Stimulated activated CD4-positive, alpha-beta T cell treated with anti-CD3 and anti-CD28 coated beads, TNF-alpha, amount 100 ng/mL, for 4 hours (primary cell): ENCODE data around the gene DLEU7.

Experiments used
- DNase-seq, 3 experiments: peaks; one replicate each; pipeline ENCODE4 v3.0.0-alpha.2; 2020; ENCODE audit warnings: low read depth in 3 of 3

The DLEU7 gene

GRCh38 chr13:50842990-50843256, 569 bp downstream of the DLEU7 start:
- DNase-seq = no peak

- DNase-seq = no peak
These were observed 1.1 kb downstream of the DLEU7 start for GRCh38 chr13:50842251-50842989.

- no peak for DNase-seq
These were observed 1.7 kb downstream of the DLEU7 start for GRCh38 chr13:50841786-50842185.

GRCh38 chr13:50840284-50840683, 3.2 kb downstream of the DLEU7 start:
- no peak for DNase-seq

GRCh38 chr13:50839828-50840227, 3.7 kb downstream of the DLEU7 start:
- DNase-seq = no peak

- DNase-seq = no peak
These were observed 4.8 kb downstream of the DLEU7 start for GRCh38 chr13:50838701-50839100.

GRCh38 chr13:50838031-50838430, 5.5 kb downstream of the DLEU7 start:
- no peak for DNase-seq

- DNase-seq = no peak
These were observed 12.0 kb downstream of the DLEU7 start for GRCh38 chr13:50831512-50831911.

GRCh38 chr13:50829896-50830295, 13.6 kb downstream of the DLEU7 start:
- DNase-seq = no peak

GRCh38 chr13:50829226-50829625, 14.3 kb downstream of the DLEU7 start:
- DNase-seq = no peak

- no peak for DNase-seq
These were observed 17.5 kb downstream of the DLEU7 start for GRCh38 chr13:50826035-50826434.

GRCh38 chr13:50812242-50812641, 31.2 kb downstream of the DLEU7 start:
- DNase-seq = no peak

- DNase-seq = no peak
These were observed 32.5 kb downstream of the DLEU7 start for GRCh38 chr13:50810998-50811397.

- no peak for DNase-seq
These were observed 33.0 kb downstream of the DLEU7 start for GRCh38 chr13:50810468-50810867.

- DNase-seq = no peak
These were observed 34.1 kb downstream of the DLEU7 start for GRCh38 chr13:50809133-50810090.

- no peak for DNase-seq
These were observed 37.7 kb downstream of the DLEU7 start for GRCh38 chr13:50805805-50806204.

- peak; percentile 14 to 45 (median 32) for DNase-seq
These were observed 42.2 kb downstream of the DLEU7 start for GRCh38 chr13:50801087-50801931.

- no peak for DNase-seq
These were observed 43.3 kb downstream of the DLEU7 start for GRCh38 chr13:50800091-50800739.

- no peak for DNase-seq
These were observed 44.6 kb downstream of the DLEU7 start for GRCh38 chr13:50798923-50799322.

- DNase-seq = no peak
These were observed 46.4 kb downstream of the DLEU7 start for GRCh38 chr13:50797091-50797490.

- DNase-seq = no peak
These were observed 47.0 kb downstream of the DLEU7 start for GRCh38 chr13:50796463-50796862.

- no peak for DNase-seq
These were observed 49.3 kb downstream of the DLEU7 start for GRCh38 chr13:50794226-50794625.
